ENCODE results near the gene GPR15LG. TPM values are rescaled to one million over a fixed set of nuclear protein-coding genes. Genes with fewer than 3 reads are reported as not detected.
A peak's percentile ranks its signal among the peaks of the same experiment; 100 is the strongest.

GPR15LG gene
- total and polyA plus RNA-seq, 12 donors = 0.25 TPM; not detected in 11

GRCh38 chr10:84137811-84138210 lies 35.8 kb upstream of the GPR15LG start:
- H3K4me1 ChIP-seq (replicated peaks in 1 of 2) = peaks cover 9 to 17% of the 10 kb centered on the region in 2 donors
- TF ChIP-seq CTCF (IDR thresholded peaks at IDR 0.05) (no peak), POLR2A (IDR thresholded peaks at IDR 0.05) (no peak)
- intact Hi-C loops (cut with DNase I) = no loop called here
- 70 to 82% (median 73%) methylated on average over 2 of the region's 2 CpGs for WGBS, 4 donors
- no peaks in the 10 kb centered on the region for H3K27me3 ChIP-seq
- DNase-seq = no peak
- H3K36me3 ChIP-seq (replicated peaks in 1 of 2) = peaks cover 0 to 8% of the 10 kb centered on the region in 2 donors
- no peak overlapping the region for H3K4me3 ChIP-seq
- no peaks in the 10 kb centered on the region for H3K9me3 ChIP-seq (replicated peaks in 1 of 3)
- H3K27ac ChIP-seq = no peak overlapping the region

- intact Hi-C loops (cut with DNase I) = no loop called here
- Histone ChIP-seq H3K9me3 (replicated peaks in 1 of 3) (no peaks in the 10 kb centered on the region), H3K27ac (peak overlapping the region in 4 of 5 donors; percentile 39 to 99 (median 98)), H3K4me3 (peak overlapping the region in 3 of 4 donors; percentile 85 to 99 (median 87)), H3K27me3 (no peaks in the 10 kb centered on the region), H3K4me1 (replicated peaks in 1 of 2) (peaks cover 9 to 17% of the 10 kb centered on the region in 2 donors), H3K36me3 (replicated peaks in 1 of 2) (peaks cover 0 to 16% of the 10 kb centered on the region in 2 donors)
- 65 to 74% (median 71%) methylated on average over 20 of the region's 20 CpGs for WGBS, 4 donors
- DNase-seq = peak; percentile 15 to 71 (median 32)
- no peak for TF ChIP-seq CTCF (IDR thresholded peaks at IDR 0.05)
- peak in 1 of 2 donors; percentile 11 for TF ChIP-seq POLR2A (IDR thresholded peaks at IDR 0.05)
Measured at GRCh38 chr10:84138478-84139125, 35.0 kb upstream of the GPR15LG start.

GRCh38 chr10:84139126-84140035 lies 34.2 kb upstream of the GPR15LG start, which contains the start of gene GHITM:
Gene GHITM (plus strand): TSS chr10:84139509. CDS start chr10:84141501, 1,992 bp downstream.
- Histone ChIP-seq H3K9me3 (replicated peaks in 1 of 3) (no peaks in the 10 kb centered on the region), H3K27me3 (no peaks in the 10 kb centered on the region), H3K36me3 (replicated peaks in 1 of 2) (peaks cover 0 to 23% of the 10 kb centered on the region in 2 donors), H3K4me3 (peak within 1 kb of the TSS; percentile 85 to 99 (median 86)), H3K27ac (peak within 1 kb of the TSS; percentile 86 to 99 (median 97)), H3K4me1 (replicated peaks in 1 of 2) (peaks cover 9 to 17% of the 10 kb centered on the region in 2 donors)
- intact Hi-C loops (cut with DNase I) = no loop called here
- TF ChIP-seq POLR2A (IDR thresholded peaks at IDR 0.05) (peak; percentile 92 to 95), CTCF (IDR thresholded peaks at IDR 0.05) (peak; percentile 8 to 70 (median 46))
- peak; percentile 99 to 100 (median 99) for DNase-seq
- WGBS, 4 donors = 0 to 1% (median 1%) methylated on average over 21 to 61 of the region's 61 CpGs

GRCh38 chr10:84140036-84140379 lies 33.6 kb upstream of the GPR15LG start:
- peak; percentile 22 to 69 (median 45) for DNase-seq

More at GRCh38 chr10:84140036-84140379, 33.6 kb upstream of the GPR15LG start:
- Histone ChIP-seq H3K4me3 (peak overlapping the region; percentile 19 to 99 (median 86)), H3K27me3 (no peaks in the 10 kb centered on the region), H3K4me1 (replicated peaks in 1 of 2) (peaks cover 9 to 17% of the 10 kb centered on the region in 2 donors), H3K9me3 (replicated peaks in 1 of 3) (no peaks in the 10 kb centered on the region), H3K36me3 (replicated peaks in 1 of 2) (peaks cover 0 to 30% of the 10 kb centered on the region in 2 donors), H3K27ac (peak overlapping the region; percentile 86 to 99 (median 97))
- 5 to 14% (median 6%) methylated on average over 12 of the region's 12 CpGs for WGBS, 4 donors
- TF ChIP-seq POLR2A (IDR thresholded peaks at IDR 0.05) (no peak), CTCF (IDR thresholded peaks at IDR 0.05) (no peak)
- intact Hi-C loops (cut with DNase I) = no loop called here
